ENCODE results near the gene SMYD4. TPM values are rescaled to one million over a fixed set of nuclear protein-coding genes. Genes with fewer than 3 reads are reported as not detected.
"Not testable (repeated sequence)": the region's sequence is repeated elsewhere in the genome, so short reads cannot be mapped to it uniquely, and the experiment has no call there.

Gene SMYD4
- polyA plus RNA-seq, 3 donors from 2014 or later: 7.8 to 17.5 (median 8.2) TPM

DNA sequence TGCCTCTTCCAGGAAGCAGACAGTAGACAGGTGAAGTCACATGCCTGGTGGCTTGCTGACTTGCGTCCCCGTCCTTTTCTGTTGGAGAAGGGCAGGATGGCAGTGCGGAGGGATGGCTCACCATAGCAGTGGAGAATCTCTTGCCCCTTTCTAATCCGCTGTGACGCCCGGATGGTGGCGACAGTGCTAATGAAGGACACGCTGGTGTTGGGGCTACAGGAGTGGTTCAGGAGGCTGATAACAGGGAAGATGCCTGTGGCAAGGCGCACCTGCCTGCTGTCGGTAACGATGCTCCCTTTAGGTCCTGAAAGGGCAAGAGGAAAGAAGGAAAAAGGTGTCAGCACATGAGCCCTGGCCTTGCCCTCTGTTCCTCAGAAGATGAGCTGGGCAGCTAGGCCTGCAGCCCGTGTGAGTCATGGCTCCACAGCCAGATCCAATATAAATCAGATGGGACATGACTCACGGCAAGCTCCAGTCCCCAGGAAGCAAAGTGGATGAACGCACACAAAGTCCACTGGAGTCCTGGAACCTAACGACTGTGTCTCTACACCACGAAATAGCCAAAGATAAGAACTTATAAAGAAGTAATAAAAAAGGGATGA lies 42.3 kb downstream of the SMYD4 start:
- Mint-ChIP-seq H3K27ac (no peak overlapping the region), H3K4me3 (no peak overlapping the region), H3K27me3 (ENCODE audit: low read depth in 3 of 3) (peaks cover 0 to 1% (median 0%) of the 10 kb centered on the region in 3 donors), H3K9me3 (no peaks in the 10 kb centered on the region), H3K36me3 (peaks cover 11 to 33% (median 17%) of the 10 kb centered on the region in 3 donors), H3K4me1 (peaks cover 14 to 17% of the 10 kb centered on the region in 2 donors)
- DNase-seq: no peak

DNA sequence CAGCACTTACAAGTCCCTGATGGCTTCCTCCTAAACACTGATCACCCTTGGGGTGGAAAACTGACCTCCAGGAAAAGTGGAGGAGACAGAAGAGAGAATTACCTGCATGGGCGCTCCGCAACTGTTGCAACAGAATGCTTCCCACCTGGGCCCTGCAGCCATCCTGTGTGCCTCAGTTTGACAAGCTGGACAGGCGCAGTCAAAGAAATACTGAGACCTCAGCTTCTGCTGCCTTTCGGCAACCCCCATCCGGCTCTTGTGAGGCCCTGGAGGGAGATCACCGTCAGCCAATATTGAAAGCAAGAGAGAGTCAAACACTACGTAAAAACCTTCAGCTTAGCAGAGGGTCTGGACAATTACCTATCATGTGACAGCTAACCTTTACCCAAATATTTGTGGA lies 43.0 kb downstream of the SMYD4 start:
- Mint-ChIP-seq H3K36me3 (peaks cover 16 to 38% (median 17%) of the 10 kb centered on the region in 3 donors), H3K4me3 (no peak overlapping the region), H3K9me3 (no peaks in the 10 kb centered on the region), H3K4me1 (peaks cover 14 to 17% of the 10 kb centered on the region in 2 donors), H3K27me3 (ENCODE audit: low read depth in 3 of 3) (peaks cover 0 to 1% (median 0%) of the 10 kb centered on the region in 3 donors), H3K27ac (no peak overlapping the region)
- no peak for DNase-seq

DNA sequence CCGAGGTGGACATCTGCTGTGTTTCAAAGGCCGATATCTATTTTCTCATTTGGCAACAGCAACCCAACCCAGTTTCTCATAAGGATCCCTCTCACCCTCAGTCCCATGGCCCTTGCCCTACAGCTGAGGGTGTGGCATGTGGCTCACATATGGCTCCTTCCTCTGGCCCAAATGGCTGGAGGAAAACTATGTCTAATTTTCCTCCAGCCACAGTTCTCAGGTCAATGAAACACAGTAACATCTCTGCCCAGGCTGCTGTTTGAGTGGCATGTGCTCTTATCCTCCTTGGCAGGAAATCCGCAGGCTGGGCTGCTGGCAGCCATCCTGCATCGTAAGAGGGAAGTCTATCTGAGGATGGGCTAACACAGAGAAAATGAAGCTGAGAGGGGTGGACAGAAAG lies 43.8 kb downstream of the SMYD4 start:
- H3K4me3 Mint-ChIP-seq: no peak overlapping the region
- H3K9me3 Mint-ChIP-seq: no peaks in the 10 kb centered on the region
- peaks cover 0 to 1% (median 0%) of the 10 kb centered on the region in 3 donors for H3K27me3 Mint-ChIP-seq (ENCODE audit: low read depth in 3 of 3)
- H3K36me3 Mint-ChIP-seq: peaks cover 16 to 42% (median 17%) of the 10 kb centered on the region in 3 donors
- H3K4me1 Mint-ChIP-seq: peaks cover 14 to 17% of the 10 kb centered on the region in 2 donors
- DNase-seq: no peak
- H3K27ac Mint-ChIP-seq: no peak overlapping the region

DNA sequence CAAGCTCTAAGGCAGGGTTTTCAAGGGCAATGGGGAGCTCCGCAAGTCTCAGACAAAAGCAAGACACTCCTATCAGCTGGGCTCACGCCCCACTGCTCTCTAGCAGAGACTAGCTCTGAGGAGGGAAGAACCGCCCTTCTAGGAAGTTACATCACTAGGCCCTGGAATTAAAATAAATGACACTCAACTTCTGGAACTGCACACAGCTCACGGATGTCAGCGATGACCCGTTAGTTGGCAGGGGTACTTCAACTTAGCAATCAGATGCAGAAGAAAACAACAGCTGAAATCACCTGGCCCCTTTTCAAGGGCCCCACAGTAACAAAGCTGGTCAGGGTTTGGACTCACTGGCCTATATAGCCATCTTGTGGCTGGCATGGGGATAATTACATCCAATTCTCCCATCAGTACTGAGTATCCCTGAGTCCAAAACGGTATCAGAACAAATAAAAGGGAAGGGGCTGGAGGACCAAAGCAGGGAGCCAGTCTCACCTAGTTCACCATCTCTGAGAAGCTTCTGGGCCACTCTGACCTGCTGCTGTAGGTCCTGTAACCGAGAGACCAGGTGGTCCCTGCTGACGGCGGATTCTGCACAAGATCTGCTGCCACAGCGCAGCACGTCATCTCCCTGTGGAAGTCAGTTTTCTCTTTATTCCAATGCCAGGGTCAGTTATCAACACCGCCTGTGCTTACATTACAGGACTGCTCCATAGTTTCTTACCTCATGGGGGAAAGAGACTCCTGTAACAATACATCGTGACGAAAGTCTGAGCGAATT lies 45.7 kb downstream of the SMYD4 start:
- DNase-seq: peak in 2 of 3 donors; percentile 24 to 28
- peak overlapping the region in 4 of 6 donors; percentile 63 to 89 (median 74) for H3K27ac Mint-ChIP-seq
- H3K27me3 Mint-ChIP-seq (ENCODE audit: low read depth in 3 of 3): peaks cover 0 to 1% (median 0%) of the 10 kb centered on the region in 3 donors
- peaks cover 17 to 42% (median 22%) of the 10 kb centered on the region in 3 donors for H3K36me3 Mint-ChIP-seq
- H3K4me3 Mint-ChIP-seq: peak overlapping the region in 1 of 5 donors; percentile 57
- no peaks in the 10 kb centered on the region for H3K9me3 Mint-ChIP-seq
- H3K4me1 Mint-ChIP-seq: peaks cover 14 to 17% of the 10 kb centered on the region in 2 donors

DNA sequence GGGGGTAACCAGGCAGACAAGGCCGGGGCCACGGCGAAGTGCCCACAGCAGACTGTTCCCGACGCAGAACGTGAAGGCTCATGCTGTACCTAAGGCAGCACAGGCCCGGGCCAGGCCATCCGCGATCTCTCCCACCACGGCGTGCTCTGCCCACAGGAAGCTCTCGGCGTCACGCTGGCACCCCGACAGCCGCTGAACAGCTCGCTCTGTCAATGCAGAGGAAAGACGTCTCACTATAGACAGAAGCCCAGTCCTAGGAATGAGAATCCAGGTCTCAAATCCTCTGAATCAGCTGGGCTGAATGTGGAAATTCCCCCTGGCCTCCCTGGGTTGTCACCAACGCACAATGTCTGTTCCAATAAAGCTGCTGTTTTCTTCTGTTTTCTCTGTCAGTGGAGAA lies 46.4 kb downstream of the SMYD4 start:
- no peak for DNase-seq
- peaks cover 14 to 17% of the 10 kb centered on the region in 2 donors for H3K4me1 Mint-ChIP-seq
- H3K27ac Mint-ChIP-seq: peak overlapping the region in 5 of 6 donors; percentile 42 to 89 (median 69)
- peak overlapping the region in 2 of 5 donors; percentile 47 to 60 for H3K4me3 Mint-ChIP-seq
- peaks cover 0 to 1% (median 0%) of the 10 kb centered on the region in 3 donors for H3K27me3 Mint-ChIP-seq (ENCODE audit: low read depth in 3 of 3)
- no peaks in the 10 kb centered on the region for H3K9me3 Mint-ChIP-seq
- peaks cover 19 to 44% (median 22%) of the 10 kb centered on the region in 3 donors for H3K36me3 Mint-ChIP-seq

DNA sequence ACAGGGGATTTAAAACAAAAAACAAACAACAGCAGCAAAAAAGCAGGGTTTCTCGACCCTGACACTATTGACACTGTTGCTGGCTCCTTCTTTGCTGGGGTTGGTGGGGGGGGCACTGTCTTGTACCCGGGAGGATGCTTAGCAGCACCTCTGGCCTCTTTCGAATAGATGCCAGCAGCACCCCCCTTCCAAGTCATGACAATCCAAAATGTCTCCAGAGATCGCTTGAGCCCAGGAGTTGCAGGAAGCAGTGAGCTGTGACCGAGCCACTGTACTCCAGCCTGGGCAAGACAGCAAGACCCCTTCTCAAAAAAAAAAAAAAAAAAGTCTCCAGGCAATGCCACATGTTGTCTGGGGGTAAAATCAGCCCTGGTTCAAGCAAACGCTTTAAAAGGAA lies 47.5 kb downstream of the SMYD4 start:
- Mint-ChIP-seq H3K27me3 (ENCODE audit: low read depth in 3 of 3) (peaks cover 0 to 1% (median 0%) of the 10 kb centered on the region in 3 donors), H3K27ac (peak overlapping the region in 2 of 6 donors; percentile 3 to 89), H3K4me1 (peaks cover 16 to 17% of the 10 kb centered on the region in 2 donors), H3K9me3 (no peaks in the 10 kb centered on the region), H3K4me3 (no peak overlapping the region), H3K36me3 (peaks cover 17 to 44% (median 26%) of the 10 kb centered on the region in 3 donors)
- no peak for DNase-seq

DNA sequence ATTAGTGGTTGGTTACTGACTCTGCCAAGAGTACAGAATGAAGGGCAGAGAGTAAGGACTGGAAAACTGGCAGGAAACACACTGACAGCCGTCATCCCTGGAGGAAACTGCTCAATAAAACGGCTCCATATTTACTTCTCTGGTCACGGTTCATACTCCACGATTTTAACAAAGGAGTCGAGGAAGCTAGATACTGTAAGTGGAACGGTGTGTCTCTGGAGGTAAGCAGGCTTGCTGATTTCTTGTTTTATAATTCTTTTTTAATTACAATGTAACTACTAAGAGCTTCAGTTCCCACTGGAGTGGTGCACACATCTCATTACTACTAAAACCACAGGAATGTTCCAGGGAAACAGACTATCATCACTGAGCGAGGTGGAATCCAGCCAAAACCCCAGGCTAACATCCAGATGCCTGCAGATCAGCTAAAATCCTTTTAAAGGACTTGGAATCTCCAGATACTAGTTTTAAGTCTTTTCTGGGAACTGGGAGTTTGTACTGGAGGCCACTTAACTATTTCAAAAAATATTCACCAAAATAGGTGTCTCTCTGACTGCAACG lies 50.1 kb downstream of the SMYD4 start:
- H3K4me1 Mint-ChIP-seq: peaks cover 16 to 17% of the 10 kb centered on the region in 2 donors
- no peak for DNase-seq
- peaks cover 15 to 38% (median 26%) of the 10 kb centered on the region in 3 donors for H3K36me3 Mint-ChIP-seq
- H3K4me3 Mint-ChIP-seq: no peak overlapping the region
- no peaks in the 10 kb centered on the region for H3K9me3 Mint-ChIP-seq
- peaks cover 0 to 1% (median 0%) of the 10 kb centered on the region in 3 donors for H3K27me3 Mint-ChIP-seq (ENCODE audit: low read depth in 3 of 3)
- peak overlapping the region in 2 of 6 donors; percentile 4 to 39 for H3K27ac Mint-ChIP-seq

DNA sequence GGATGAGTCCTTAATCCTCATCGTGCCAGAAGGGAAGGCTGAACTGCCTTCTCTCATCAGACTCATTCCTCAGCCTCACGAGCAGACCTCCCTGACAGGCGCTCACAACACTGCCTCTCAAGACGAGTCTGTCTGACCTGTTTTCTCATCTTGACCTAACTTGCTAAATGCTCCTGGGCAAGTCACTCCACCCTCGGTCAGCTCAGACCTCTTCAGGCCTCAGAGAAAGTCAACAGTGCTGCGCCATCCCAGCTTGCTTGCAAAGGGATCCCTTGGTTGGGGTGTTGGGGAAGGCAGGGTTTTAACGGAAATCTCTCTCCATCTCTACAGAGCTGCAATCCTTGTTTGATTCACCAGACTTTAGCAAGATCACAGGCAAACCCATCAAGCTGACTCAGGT lies 52.8 kb downstream of the SMYD4 start:
- no peaks in the 10 kb centered on the region for H3K27me3 Mint-ChIP-seq (ENCODE audit: low read depth in 3 of 3)
- H3K4me3 Mint-ChIP-seq: no peak overlapping the region
- H3K27ac Mint-ChIP-seq: peak overlapping the region in 1 of 6 donors; percentile 46
- no peaks in the 10 kb centered on the region for H3K9me3 Mint-ChIP-seq
- H3K36me3 Mint-ChIP-seq: peaks cover 4 to 17% (median 11%) of the 10 kb centered on the region in 3 donors
- H3K4me1 Mint-ChIP-seq: peaks cover 0 to 2% of the 10 kb centered on the region in 2 donors
- no peak for DNase-seq

DNA sequence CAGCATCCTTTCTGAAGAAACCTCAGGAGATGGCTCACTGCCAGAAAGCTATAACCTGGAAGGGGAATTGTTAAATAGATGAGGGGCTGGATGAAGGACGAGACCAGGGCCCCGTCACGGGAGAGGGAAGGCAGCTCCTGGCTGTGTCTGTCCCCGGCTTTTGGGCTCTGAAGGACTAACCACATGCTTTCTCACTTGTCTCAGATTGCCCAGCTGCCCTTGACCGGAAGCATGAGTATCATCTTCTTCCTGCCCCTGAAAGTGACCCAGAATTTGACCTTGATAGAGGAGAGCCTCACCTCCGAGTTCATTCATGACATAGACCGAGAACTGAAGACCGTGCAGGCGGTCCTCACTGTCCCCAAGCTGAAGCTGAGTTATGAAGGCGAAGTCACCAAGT lies 53.4 kb downstream of the SMYD4 start:
- Mint-ChIP-seq H3K9me3 (no peaks in the 10 kb centered on the region), H3K27ac (peak overlapping the region in 1 of 6 donors; percentile 30), H3K4me3 (no peak overlapping the region), H3K27me3 (ENCODE audit: low read depth in 3 of 3) (no peaks in the 10 kb centered on the region), H3K36me3 (peaks cover 4 to 12% (median 10%) of the 10 kb centered on the region in 3 donors), H3K4me1 (peaks cover 2 to 6% of the 10 kb centered on the region in 2 donors)
- DNase-seq: no peak

DNA sequence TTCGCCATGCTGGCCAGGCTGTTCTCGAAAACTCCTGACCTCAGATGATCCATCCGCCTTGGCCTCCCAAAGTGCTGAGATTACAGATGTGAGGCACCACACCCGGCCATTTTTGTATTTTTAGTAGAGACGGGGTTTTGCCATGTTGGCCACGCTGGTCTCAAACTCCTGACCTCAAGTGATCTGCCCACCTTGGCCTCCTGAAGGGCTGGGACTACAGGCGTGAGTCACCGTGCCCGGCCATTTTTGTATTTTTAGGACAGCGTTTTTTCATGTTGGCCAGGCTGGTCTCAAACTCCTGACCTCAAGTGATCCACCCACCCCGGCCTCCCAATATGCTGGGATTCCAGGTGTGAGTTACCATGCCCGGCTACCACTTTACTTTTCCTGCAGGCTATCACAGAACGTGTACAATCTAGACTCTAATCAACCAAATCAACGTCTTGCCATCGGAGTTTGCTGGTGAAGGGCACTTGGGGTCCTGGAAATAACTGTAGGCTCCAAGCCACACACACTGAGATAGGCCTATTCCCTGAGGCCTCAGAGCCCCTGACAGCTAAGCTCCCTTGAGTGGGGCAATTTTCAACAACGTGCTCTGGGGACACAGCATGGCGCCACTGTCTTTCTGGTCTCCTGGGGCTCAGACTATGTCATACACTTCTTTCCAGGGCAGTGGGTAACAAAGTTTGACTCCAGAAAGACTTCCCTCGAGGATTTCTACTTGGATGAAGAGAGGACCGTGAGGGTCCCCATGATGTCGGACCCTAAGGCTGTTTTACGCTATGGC lies 55.1 kb downstream of the SMYD4 start:
- H3K9me3 Mint-ChIP-seq: no peaks in the 10 kb centered on the region
- peak overlapping the region in 2 of 6 donors; percentile 22 to 40 for H3K27ac Mint-ChIP-seq
- DNase-seq: no peak
- peaks cover 10 to 13% of the 10 kb centered on the region in 2 donors for H3K4me1 Mint-ChIP-seq
- no peak overlapping the region for H3K4me3 Mint-ChIP-seq
- no peaks in the 10 kb centered on the region for H3K27me3 Mint-ChIP-seq (ENCODE audit: low read depth in 3 of 3)
- H3K36me3 Mint-ChIP-seq: peaks cover 4 to 9% (median 7%) of the 10 kb centered on the region in 3 donors

DNA sequence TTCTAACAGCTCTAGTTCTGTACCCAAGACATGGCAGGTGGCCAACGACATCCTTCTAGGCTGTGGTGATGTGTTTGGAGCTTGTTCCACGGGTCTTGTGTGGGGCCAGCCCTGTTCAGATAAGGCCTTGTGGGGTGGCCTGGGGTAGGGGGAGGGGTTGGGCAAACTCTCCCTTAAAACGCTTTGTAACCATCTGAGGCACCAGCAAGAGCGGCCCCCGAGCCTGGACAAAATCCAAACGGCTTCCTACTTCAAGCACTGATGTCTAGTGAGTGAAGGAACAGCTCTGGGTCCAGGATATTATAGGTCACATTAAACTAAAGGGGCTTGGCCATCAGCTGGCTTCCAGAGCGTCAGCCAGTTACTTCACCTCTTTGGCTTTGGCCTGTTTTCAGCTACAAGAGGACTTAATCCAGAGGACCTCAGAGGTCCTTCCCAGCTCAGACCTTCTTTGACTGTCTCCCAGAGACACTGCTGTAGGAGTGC lies 56.0 kb downstream of the SMYD4 start:
- Mint-ChIP-seq H3K4me1 (peaks cover 10 to 13% of the 10 kb centered on the region in 2 donors), H3K27ac (peak overlapping the region in 2 of 6 donors; percentile 9), H3K36me3 (peaks cover 4 to 9% (median 4%) of the 10 kb centered on the region in 3 donors), H3K27me3 (ENCODE audit: low read depth in 3 of 3) (no peaks in the 10 kb centered on the region), H3K4me3 (no peak overlapping the region), H3K9me3 (no peaks in the 10 kb centered on the region)
- DNase-seq: no peak

DNA sequence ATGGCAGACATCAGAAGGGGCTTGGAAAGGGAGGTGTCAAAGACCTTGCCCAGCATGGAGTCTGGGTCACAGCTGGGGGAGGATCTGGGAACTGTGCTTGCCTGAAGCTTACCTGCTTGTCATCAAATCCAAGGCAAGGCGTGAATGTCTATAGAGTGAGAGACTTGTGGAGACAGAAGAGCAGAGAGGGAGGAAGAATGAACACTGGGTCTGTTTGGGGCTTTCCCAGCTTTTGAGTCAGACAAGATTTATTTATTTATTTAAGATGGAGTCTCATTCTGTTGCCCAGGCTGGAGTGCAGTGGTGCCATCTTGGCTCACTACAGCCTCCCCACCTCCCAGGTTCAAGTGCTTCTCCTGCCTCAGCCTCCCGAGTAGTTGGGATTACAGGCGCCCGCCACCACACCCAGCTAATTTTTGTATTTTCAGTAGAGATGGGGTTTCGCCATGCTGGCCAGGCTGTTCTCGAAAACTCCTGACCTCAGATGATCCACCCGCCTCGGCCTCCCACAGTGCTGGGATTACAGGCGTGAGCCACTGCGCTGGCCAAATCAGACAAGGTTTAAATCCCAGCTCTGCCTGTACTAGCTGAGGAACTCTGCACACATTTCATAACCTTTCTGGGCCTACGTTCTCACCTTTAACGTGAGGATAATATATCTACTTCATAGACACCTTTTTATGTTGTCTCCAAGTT lies 56.6 kb downstream of the SMYD4 start:
- peaks cover 10 to 13% of the 10 kb centered on the region in 2 donors for H3K4me1 Mint-ChIP-seq
- peak overlapping the region in 3 of 6 donors; percentile 9 to 55 (median 36) for H3K27ac Mint-ChIP-seq
- DNase-seq; H3K27me3 Mint-ChIP-seq (ENCODE audit: low read depth in 3 of 3); H3K9me3 Mint-ChIP-seq; H3K36me3 Mint-ChIP-seq; H3K4me3 Mint-ChIP-seq: not testable (repeated sequence)

Data from immature natural killer cell (primary cell).